Measurements from ENCODE around the gene POLH.
"Not testable (repeated sequence)": the region's sequence is repeated elsewhere in the genome, so short reads cannot be mapped to it uniquely, and the experiment has no call there.

The POLH gene

DNA sequence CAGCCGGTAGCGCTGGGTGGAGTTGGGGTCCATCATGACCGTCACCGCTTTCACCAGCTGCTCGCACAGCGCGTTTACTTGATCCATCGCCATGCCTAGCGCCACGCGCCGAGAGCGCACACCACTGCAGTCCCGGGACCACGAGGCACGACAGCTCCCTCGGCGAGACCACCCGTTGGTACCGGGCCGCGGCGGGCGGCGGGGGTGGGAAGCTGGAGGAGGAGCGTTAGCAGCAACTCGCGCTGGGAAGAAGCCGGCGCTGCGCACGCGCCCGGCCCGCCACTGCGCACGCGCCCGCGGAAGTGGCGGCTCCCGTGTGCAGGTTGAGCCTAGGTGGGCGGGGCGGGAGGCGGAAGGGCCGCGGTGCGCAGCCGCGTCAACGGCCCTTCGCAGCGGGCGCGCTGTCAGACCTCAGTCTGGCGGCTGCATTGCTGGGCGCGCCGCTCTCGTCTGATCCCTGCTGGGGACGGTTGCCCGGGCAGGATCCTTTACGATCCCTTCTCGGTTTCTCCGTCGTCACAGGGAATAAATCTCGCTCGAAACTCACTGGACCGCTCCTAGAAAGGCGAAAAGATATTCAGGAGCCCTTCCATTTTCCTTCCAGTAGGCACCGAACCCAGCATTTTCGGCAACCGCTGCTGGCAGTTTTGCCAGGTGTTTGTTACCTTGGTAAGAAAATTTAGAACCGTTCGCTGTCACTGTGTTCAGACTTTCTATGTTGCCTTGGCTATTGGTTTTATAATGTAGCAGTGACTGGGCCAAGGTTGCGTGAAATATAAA is at the start of gene POLH, which contains the start of gene XPO5:
POLH (plus strand) TSS at position 414 of the 780 bp plus-strand sequence. CDS start 6,135 bp downstream, outside the sequence.
XPO5 (minus strand) TSS at position 267 of the 780 bp plus-strand sequence; CDS start at position 93, 174 bp downstream.
- TF ChIP-seq CTCF (conservative IDR thresholded peaks at IDR 0.05; ENCODE audit: low read depth, low read length), result peak; percentile 19
- peak within 1 kb of the TSS; percentile 100 for H3K4me3 ChIP-seq (ENCODE audit: low read depth, low read length)
- peak; percentile 94 for DNase-seq (ENCODE audit: low read depth)

DNA sequence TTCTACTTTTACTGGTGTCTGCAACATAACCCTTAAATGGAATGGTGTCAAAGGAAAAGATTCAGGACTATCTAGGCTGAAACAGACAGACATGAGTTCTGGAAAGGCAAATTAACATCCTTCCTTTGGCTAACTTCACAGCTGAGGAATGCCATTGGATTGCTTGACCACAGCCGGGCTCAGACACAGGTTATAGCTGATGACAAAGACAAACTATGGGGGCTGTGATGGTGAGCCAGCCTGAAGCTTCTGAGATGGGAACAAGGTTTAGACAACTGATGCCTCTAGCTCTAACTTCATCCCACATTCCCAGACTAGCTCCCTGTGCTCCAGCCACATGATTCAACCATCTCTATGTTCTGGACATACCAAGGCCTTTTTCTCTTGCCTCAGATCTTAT is 43.8 kb upstream of the POLH start:
- no peak overlapping the region for H3K4me3 ChIP-seq (ENCODE audit: low read depth, low read length)
- no peak for TF ChIP-seq CTCF (conservative IDR thresholded peaks at IDR 0.05; ENCODE audit: low read depth, low read length)
- DNase-seq (ENCODE audit: low read depth), result no peak

- not testable (repeated sequence) for H3K4me3 ChIP-seq (ENCODE audit: low read depth, low read length); DNase-seq (ENCODE audit: low read depth)
These were observed 37.0 kb upstream of the POLH start for GRCh38 chr6:43538986-43539385.

DNA sequence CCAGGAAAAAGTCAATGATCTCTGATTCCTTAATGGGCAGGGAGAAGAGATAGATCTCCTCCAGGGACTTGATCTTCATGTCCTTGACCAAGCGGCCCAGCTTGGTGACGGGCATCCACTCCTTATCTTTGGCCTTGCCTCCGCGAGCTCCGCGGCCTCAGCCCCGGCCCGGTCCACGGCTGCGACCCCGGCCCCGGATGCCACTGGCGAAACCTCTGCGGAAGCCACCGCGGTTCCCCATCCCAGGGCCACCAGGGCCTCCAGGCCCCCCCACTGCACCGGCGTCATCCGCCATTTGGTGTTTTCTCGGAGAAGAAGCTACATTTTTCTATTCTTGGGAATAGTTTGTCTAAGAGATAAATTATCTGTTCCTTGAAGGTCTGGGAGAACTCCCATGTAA is 36.6 kb upstream of the POLH start:
- DNase-seq (ENCODE audit: low read depth); H3K4me3 ChIP-seq (ENCODE audit: low read depth, low read length): not testable (repeated sequence)

DNA sequence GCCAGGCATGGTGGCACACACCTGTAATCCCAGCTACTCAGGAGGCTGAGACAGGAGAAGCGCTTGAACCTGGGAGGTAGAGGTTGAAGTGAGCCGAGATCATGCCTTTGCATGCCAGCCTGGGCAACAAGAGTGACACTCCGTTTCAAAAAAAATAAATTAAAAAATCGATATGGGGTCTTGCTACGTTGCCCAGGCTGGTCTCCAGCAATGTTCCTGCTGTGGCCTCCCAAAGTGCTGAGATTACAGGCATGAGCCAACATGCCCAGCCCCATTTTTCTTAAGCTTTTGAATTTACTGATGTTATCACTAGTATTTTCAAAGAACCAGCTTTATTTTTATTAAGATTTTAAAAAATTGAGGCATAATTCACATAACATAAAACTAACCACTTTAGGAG is 35.5 kb upstream of the POLH start:
- no peak for TF ChIP-seq CTCF (conservative IDR thresholded peaks at IDR 0.05; ENCODE audit: low read depth, low read length)
- DNase-seq (ENCODE audit: low read depth), result no peak
- H3K4me3 ChIP-seq (ENCODE audit: low read depth, low read length), result no peak overlapping the region

- no peak for DNase-seq (ENCODE audit: low read depth)
- TF ChIP-seq CTCF (conservative IDR thresholded peaks at IDR 0.05; ENCODE audit: low read depth, low read length), result no peak
- H3K4me3 ChIP-seq (ENCODE audit: low read depth, low read length), result no peak overlapping the region
These were observed 34.1 kb upstream of the POLH start for GRCh38 chr6:43541774-43542471.

DNA sequence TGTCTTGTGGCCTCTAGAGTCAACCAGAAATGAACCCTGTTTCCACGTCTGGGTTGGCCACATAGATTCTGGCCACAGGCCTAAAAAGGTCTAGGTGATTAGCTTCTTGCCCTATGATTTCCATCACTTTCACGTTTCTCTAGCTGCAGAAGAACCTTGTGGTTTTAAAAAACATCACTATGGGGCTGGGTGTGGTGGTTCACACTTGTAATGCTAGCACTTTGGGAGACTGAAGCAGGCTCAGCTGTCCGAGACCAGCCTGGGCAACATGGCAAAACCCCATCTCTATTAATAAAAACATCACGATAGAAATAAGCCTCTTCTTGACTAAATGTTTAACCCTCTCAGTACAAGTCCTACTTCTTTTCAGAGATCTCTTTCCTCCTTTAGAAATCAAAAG is 31.5 kb upstream of the POLH start:
- TF ChIP-seq CTCF (conservative IDR thresholded peaks at IDR 0.05; ENCODE audit: low read depth, low read length), result no peak
- DNase-seq (ENCODE audit: low read depth), result no peak
- H3K4me3 ChIP-seq (ENCODE audit: low read depth, low read length), result no peak overlapping the region

DNA sequence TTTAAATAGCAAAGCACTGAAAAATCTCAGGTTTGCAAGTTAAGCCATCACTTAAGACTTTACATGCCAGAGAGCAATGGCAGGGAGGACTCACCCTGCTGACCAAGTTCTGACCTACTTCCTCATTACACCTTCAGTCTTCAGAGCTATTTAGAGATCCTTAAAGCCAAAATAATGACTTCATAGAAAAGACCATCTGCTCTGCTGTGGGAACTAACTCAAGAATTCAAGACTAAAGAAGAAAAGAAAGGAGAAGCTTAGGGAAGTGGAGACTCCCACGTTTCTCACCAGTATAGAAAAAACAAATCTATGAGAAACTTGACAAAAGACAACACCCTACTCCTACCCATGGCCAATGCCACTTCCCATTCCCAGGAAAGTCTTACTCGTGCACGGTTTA is 28.8 kb upstream of the POLH start:
- no peak for DNase-seq (ENCODE audit: low read depth)
- no peak overlapping the region for H3K4me3 ChIP-seq (ENCODE audit: low read depth, low read length)
- no peak for TF ChIP-seq CTCF (conservative IDR thresholded peaks at IDR 0.05; ENCODE audit: low read depth, low read length)

DNA sequence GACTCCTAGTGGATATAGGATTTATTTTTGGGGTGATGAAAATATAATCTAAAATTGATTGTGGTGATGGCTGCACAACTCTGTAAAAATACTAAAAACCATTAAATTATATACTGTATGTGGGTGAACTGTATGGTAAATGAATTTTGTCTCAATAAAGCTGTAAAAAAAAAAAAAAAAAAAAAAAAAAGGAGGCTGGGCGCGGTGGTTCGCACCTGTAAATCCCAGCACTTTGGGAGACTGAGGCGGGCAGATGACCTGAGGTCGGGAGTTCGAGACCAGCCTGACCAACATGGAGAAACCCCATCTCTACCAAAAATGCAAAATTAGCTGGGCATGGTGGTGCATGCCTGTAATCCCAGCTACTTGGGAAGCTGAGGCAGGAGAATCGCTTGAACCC is 18.4 kb upstream of the POLH start:
- DNase-seq (ENCODE audit: low read depth); H3K4me3 ChIP-seq (ENCODE audit: low read depth, low read length): not testable (repeated sequence)

Measured in choroid plexus epithelial cell (primary cell).